GM04503 (cell line): ENCODE results near the gene CADPS.

Experiments used
- DNase-seq: peaks from one replicate; pipeline ENCODE4 v3.0.0-alpha.2; 2012; ENCODE audit warnings: low read depth

Gene CADPS

GRCh38 chr3:62355703-62356102 is 519.5 kb downstream of the CADPS start:
- no peak for DNase-seq
